ENCODE data around the gene DSN1. TPM values are rescaled to one million over a fixed set of nuclear protein-coding genes. Genes with fewer than 3 reads are reported as not detected.

The DSN1 gene, protein sequence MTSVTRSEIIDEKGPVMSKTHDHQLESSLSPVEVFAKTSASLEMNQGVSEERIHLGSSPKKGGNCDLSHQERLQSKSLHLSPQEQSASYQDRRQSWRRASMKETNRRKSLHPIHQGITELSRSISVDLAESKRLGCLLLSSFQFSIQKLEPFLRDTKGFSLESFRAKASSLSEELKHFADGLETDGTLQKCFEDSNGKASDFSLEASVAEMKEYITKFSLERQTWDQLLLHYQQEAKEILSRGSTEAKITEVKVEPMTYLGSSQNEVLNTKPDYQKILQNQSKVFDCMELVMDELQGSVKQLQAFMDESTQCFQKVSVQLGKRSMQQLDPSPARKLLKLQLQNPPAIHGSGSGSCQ
- 13.1 and 19.2 TPM in 2 replicates for total RNA-seq

DNA sequence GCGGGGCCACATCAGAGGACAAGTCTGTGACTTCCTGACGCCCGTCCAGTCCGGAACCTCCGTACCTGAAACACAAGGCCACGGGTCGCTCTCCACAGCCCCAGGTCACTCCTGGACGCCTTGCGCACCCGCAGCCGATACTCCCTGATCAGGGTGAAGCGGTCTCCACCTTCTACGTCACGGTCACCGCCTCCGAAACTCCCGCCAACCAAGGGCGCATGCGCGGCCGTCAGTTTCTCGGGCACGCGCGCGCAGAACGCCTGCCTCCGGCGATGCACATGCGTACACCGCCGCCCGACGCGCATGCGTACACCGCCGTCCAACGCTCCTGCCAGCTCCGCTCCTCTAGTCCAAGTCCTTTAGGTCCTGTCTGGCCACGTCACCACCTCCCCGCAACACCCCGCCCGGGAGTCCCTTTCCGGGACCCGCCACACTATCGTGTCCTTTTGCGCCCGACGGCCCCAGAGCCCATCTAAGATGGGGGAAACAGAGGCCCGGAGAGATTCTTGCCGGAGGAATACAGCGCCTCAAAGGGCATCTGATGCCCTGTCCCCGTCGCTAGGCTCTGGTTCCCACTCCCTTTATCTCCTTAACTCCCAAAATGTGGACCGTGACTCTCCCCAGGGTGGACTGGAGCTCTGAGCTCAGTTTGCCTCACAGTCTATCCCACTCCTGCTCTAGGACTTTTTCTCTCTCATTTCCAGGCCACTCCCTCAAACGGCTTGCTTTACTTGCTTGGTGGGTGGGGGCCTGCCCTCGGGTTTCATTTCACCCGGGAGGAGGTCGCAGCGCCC lies at the start of gene DSN1:
DSN1 (minus strand) TSS at position 167 of the 794 bp plus-strand sequence. CDS start 2,305 bp downstream, outside the sequence.

DNA sequence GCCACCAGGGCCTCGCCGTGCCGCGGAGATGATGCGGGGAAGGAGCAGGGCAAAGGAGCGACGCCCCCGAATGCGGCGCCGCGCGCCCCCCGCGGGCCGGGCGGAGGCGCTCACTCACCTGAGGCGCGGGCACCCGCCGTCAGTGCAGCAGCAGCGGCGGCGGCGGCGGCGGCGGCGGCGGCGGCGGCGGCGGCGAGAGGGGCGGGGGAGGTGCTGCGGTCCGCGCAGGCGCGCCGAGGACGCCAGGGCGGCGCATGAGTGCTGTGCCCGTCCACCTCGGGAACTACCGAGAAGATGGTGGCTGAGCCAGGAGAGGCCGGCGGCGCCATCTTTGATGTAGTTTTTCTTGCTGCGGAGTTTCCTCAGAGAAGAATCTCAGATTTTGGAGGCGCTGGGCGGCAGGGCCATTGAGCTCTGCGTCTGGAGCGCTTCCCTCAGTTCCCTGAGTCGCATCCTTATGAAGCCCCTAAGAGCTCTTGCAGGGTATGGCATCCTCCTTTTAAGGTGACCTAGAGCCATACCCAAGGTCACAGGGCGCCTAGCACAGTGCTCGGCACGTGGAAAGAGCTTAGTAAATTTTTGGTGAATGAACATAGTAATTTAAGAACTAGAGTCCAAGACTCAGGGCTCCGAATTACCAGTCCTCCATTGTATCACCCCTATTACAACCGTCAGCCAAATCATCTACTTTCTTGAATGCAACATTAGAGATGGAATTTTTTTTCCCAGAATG lies 27.5 kb downstream of the DSN1 start, which contains the start of gene NDRG3:
NDRG3 (minus strand) TSS at position 164 of the 733 bp plus-strand sequence. CDS start 24,355 bp downstream, outside the sequence.

Other genes starting within 250 kb of the DSN1 start
- 7.6 and 13.1 TPM in 2 replicates for gene MYL9, start 232.2 kb downstream of the DSN1 start, total RNA-seq
- gene TGIF2, start 200.2 kb downstream of the DSN1 start, total RNA-seq: 23.6 and 30.4 TPM in 2 replicates
- 86.9 and 111 TPM in 2 replicates for gene RAB5IF, start 168.0 kb downstream of the DSN1 start, total RNA-seq
- gene SLA2, start 127.6 kb downstream of the DSN1 start, total RNA-seq: 0.10 TPM in 1 of 2 replicates, not detected in the other
- gene NDRG3, start 27.7 kb downstream of the DSN1 start, total RNA-seq: 18.0 and 25.7 TPM in 2 replicates
- not detected in 2 replicates for gene TLDC2, start 102.4 kb upstream of the DSN1 start, total RNA-seq
- gene SAMHD1, start 177.9 kb upstream of the DSN1 start, total RNA-seq: 22.2 and 36.2 TPM in 2 replicates